ENCODE data around the gene RSL24D1. TPM values are rescaled to one million over a fixed set of nuclear protein-coding genes. Genes with fewer than 3 reads are reported as not detected.

The RSL24D1 gene
- polyA plus RNA-seq, 1 of the 3 experiments (the other 2 are of a cell fraction), result 24.3 TPM

DNA sequence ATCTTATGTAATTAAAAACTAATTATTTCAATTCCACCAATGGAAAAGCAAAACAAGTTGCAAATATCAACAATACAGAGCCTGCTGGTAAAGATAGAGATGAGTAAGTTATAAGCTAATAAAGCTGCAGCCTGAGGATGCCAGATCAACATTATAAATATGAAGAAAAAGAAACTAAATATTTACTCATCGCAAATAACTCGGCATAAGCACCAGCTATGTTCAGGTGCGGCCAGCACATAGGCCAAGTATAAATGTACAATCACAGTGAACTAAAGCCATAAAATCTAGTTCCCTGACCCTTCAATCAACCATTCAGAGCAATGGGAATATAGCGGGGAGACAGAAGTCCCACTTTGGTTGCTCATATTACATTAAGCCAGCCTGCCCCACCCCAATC lies 7.7 kb upstream of the RSL24D1 start:
- WGBS (ENCODE audit: low lambda C conversion rate), result 79% methylated on average over 4 of the region's 4 CpGs
- TF ChIP-seq, protein P1, sequence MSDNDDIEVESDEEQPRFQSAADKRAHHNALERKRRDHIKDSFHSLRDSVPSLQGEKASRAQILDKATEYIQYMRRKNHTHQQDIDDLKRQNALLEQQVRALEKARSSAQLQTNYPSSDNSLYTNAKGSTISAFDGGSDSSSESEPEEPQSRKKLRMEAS (IDR thresholded peaks at IDR 0.05; ENCODE audit: low read depth), result no peak
- TF ChIP-seq, protein P2, sequence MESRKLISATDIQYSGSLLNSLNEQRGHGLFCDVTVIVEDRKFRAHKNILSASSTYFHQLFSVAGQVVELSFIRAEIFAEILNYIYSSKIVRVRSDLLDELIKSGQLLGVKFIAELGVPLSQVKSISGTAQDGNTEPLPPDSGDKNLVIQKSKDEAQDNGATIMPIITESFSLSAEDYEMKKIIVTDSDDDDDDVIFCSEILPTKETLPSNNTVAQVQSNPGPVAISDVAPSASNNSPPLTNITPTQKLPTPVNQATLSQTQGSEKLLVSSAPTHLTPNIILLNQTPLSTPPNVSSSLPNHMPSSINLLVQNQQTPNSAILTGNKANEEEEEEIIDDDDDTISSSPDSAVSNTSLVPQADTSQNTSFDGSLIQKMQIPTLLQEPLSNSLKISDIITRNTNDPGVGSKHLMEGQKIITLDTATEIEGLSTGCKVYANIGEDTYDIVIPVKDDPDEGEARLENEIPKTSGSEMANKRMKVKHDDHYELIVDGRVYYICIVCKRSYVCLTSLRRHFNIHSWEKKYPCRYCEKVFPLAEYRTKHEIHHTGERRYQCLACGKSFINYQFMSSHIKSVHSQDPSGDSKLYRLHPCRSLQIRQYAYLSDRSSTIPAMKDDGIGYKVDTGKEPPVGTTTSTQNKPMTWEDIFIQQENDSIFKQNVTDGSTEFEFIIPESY (IDR thresholded peaks at IDR 0.05; ENCODE audit: borderline replicate concordance, low read depth), result no peak
- TF ChIP-seq MXI1 (IDR thresholded peaks at IDR 0.05; ENCODE audit: low read depth, low read length), result no peak
- TF ChIP-seq TCF12 (IDR thresholded peaks at IDR 0.05), result no peak
- no peak for TF ChIP-seq FOXJ3 (CRISPR knock-in tag; IDR thresholded peaks at IDR 0.05)
- TF ChIP-seq CTCF (IDR thresholded peaks at IDR 0.05), result no peak
- TF ChIP-seq EP300 (IDR thresholded peaks at IDR 0.05; ENCODE audit: borderline replicate concordance in 1 of 2, low read depth in 1 of 2, low read length in 1 of 2), result no peak
- H2AFZ ChIP-seq (ENCODE audit: low read depth), result no peak overlapping the region
- H3F3A ChIP-seq (replicated peaks; ENCODE audit: insufficient read depth), result no peaks in the 10 kb centered on the region
- no peak for DNase-seq
- no peak overlapping the region for H3K4me2 ChIP-seq
- H3K9me3 ChIP-seq, result no peaks in the 10 kb centered on the region
- H3K27me3 ChIP-seq (ENCODE audit: insufficient read depth), result no peaks in the 10 kb centered on the region
- H3K36me3 ChIP-seq (replicated peaks in 1 of 2; ENCODE audit: control insufficient read depth in 1 of 2, insufficient read depth in 2 of 2, low read length in 1 of 2), result no peaks in the 10 kb centered on the region
- no peaks in the 10 kb centered on the region for H3K4me1 ChIP-seq (ENCODE audit: control insufficient read depth in 1 of 2, insufficient read depth in 2 of 2, low read depth in 1 of 2, low read length in 1 of 2)
- no peak overlapping the region for H3K4me3 ChIP-seq (ENCODE audit: low read depth in 2 of 2, low read length in 1 of 2)
- no peaks in the 10 kb centered on the region for H4K20me1 ChIP-seq (ENCODE audit: insufficient read depth)
- ChIA-PET CTCF (no interaction called here), POLR2A (no interaction called here)
- H3K27ac ChIP-seq (ENCODE audit: low read depth in 2 of 2, low read length in 1 of 2), result no peak overlapping the region
- no peaks in the 10 kb centered on the region for H3K79me2 ChIP-seq (ENCODE audit: insufficient read depth)
- no peak overlapping the region for H3K9ac ChIP-seq
- no peaks in the 10 kb centered on the region; the same call in 1 of the 2 replicates for H3K9me2 ChIP-seq

GRCh38 chr15:55202206-55202605 lies 5.5 kb upstream of the RSL24D1 start:
- ChIA-PET CTCF (no interaction called here), POLR2A (no interaction called here)
- no peaks in the 10 kb centered on the region; the same call in 1 of the 2 replicates for H3K9me2 ChIP-seq
- peaks cover 0 to 3% of the 10 kb centered on the region in 2 experiments; a peak in 2 of 4 replicates for H3K4me1 ChIP-seq (ENCODE audit: control insufficient read depth in 1 of 2, insufficient read depth in 2 of 2, low read depth in 1 of 2, low read length in 1 of 2)
- H3K4me3 ChIP-seq (ENCODE audit: low read depth in 2 of 2, low read length in 1 of 2), result no peak overlapping the region
- no peak overlapping the region for H3K9ac ChIP-seq
- WGBS (ENCODE audit: low lambda C conversion rate), result 78% methylated on average over 1 of the region's 1 CpG
- H3K9me3 ChIP-seq, result no peaks in the 10 kb centered on the region
- no peaks in the 10 kb centered on the region for H3K36me3 ChIP-seq (replicated peaks in 1 of 2; ENCODE audit: control insufficient read depth in 1 of 2, insufficient read depth in 2 of 2, low read length in 1 of 2)
- H3K27ac ChIP-seq (ENCODE audit: low read depth in 2 of 2, low read length in 1 of 2), result no peak overlapping the region
- TF ChIP-seq ELF1 (IDR thresholded peaks at IDR 0.05) (no peak), RFX5 (IDR thresholded peaks at IDR 0.05; ENCODE audit: low read length) (no peak), FOSL2 (IDR thresholded peaks at IDR 0.05; ENCODE audit: borderline replicate concordance, low read depth) (no peak), EZH2phosphoT487 (IDR thresholded peaks at IDR 0.05; ENCODE audit: borderline replicate concordance, low read depth) (no peak), CHD2 (IDR thresholded peaks at IDR 0.05; ENCODE audit: low read length, partially characterized antibody) (no peak), CTCF (IDR thresholded peaks at IDR 0.05) (no peak), GABPA (IDR thresholded peaks at IDR 0.05; ENCODE audit: low read depth) (no peak), FOXM1 (IDR thresholded peaks at IDR 0.05; ENCODE audit: low read depth) (no peak)
- TF ChIP-seq, protein P1 (IDR thresholded peaks at IDR 0.05; ENCODE audit: low read depth), result no peak
- TF ChIP-seq, protein P3, sequence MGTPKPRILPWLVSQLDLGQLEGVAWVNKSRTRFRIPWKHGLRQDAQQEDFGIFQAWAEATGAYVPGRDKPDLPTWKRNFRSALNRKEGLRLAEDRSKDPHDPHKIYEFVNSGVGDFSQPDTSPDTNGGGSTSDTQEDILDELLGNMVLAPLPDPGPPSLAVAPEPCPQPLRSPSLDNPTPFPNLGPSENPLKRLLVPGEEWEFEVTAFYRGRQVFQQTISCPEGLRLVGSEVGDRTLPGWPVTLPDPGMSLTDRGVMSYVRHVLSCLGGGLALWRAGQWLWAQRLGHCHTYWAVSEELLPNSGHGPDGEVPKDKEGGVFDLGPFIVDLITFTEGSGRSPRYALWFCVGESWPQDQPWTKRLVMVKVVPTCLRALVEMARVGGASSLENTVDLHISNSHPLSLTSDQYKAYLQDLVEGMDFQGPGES (IDR thresholded peaks at IDR 0.05; ENCODE audit: low read depth, low read length), result no peak
- TF ChIP-seq, protein P4, sequence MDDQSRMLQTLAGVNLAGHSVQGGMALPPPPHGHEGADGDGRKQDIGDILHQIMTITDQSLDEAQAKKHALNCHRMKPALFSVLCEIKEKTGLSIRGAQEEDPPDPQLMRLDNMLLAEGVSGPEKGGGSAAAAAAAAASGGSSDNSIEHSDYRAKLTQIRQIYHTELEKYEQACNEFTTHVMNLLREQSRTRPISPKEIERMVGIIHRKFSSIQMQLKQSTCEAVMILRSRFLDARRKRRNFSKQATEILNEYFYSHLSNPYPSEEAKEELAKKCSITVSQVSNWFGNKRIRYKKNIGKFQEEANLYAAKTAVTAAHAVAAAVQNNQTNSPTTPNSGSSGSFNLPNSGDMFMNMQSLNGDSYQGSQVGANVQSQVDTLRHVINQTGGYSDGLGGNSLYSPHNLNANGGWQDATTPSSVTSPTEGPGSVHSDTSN (IDR thresholded peaks at IDR 0.05), result no peak
- no peak overlapping the region for H2AFZ ChIP-seq (ENCODE audit: low read depth)
- no peaks in the 10 kb centered on the region for H4K20me1 ChIP-seq (ENCODE audit: insufficient read depth)
- no peaks in the 10 kb centered on the region for H3K27me3 ChIP-seq (ENCODE audit: insufficient read depth)
- DNase-seq, result no peak
- H3K79me2 ChIP-seq (ENCODE audit: insufficient read depth), result no peaks in the 10 kb centered on the region
- no peak overlapping the region for H3K4me2 ChIP-seq
- peaks cover 4% of the 10 kb centered on the region for H3F3A ChIP-seq (replicated peaks; ENCODE audit: insufficient read depth)
